Caco-2 (cell line): ENCODE results near the gene FUT8. TPM values are rescaled to one million over a fixed set of nuclear protein-coding genes. Genes with fewer than 3 reads are reported as not detected.

Source experiments
- BruUV-seq: library from RNA; stranded (reverse); fragments of 400-500 nt; replicated peaks from 2 replicates; lab custom pipeline; 2021; lab: Mats Ljungman, UMichigan
- CTCF ChIA-PET: fragments of 300-600 bp; sonication (Branson Sonifier 250); formaldehyde crosslinking; loops from one replicate; lab custom pipeline; 2022; ENCODE audit warnings: antibody characterized with exemption; lab: Charles Lee
- POLR2A ChIA-PET: fragments of 300-600 bp; sonication (Branson Sonifier 250); formaldehyde crosslinking; loops from one replicate; lab custom pipeline; 2022; ENCODE audit warnings: antibody characterized with exemption; lab: Charles Lee
- DNase-seq, 2 experiments: peaks; one replicate each; pipeline versions ENCODE4 v3.0.0 to v3.0.0-alpha.2; 2020 to 2022
- H3K27me3 ChIP-seq: replicated peaks from 2 replicates; pipeline ENCODE4 v1.6.0; 2011; ENCODE audit warnings: low read length; ENCODE audit not compliant: control insufficient read depth, insufficient read depth
- H3K36me3 ChIP-seq: 2 replicates; pipeline ENCODE4 v1.5.1; 2011; ENCODE audit warnings: low read length; ENCODE audit not compliant: control insufficient read depth, insufficient read depth
- H3K4me1 ChIP-seq: fragments of 250-450 bp; sonication (Bioruptor Pico); 2 replicates; pipeline ENCODE4 v1.5.1; 2020; ENCODE audit warnings: mild to moderate bottlenecking
- H3K4me3 ChIP-seq: 2 replicates; pipeline ENCODE4 v1.5.1; 2011; ENCODE audit warnings: low read depth, mild to moderate bottlenecking, control low read depth, low read length
- H3K9me3 ChIP-seq: fragments of 250-450 bp; sonication (Bioruptor Pico); 2 replicates; pipeline ENCODE4 v1.5.1; 2020; ENCODE audit warnings: mild to moderate bottlenecking, moderate library complexity
- H3K27ac Mint-ChIP-seq: one replicate; pipeline ENCODE4 v1.8.0; 2022; ENCODE audit warnings: mixed read lengths; ENCODE audit not compliant: unreplicated experiment
- H3K27me3 Mint-ChIP-seq: one replicate; pipeline ENCODE4 v1.8.0; 2022; ENCODE audit warnings: mixed read lengths; ENCODE audit not compliant: insufficient read depth, unreplicated experiment
- H3K36me3 Mint-ChIP-seq: one replicate; pipeline ENCODE4 v1.8.0; 2022; ENCODE audit warnings: mild to moderate bottlenecking, mixed read lengths; ENCODE audit not compliant: insufficient read depth, unreplicated experiment
- H3K4me1 Mint-ChIP-seq: one replicate; pipeline ENCODE4 v1.8.0; 2022; ENCODE audit warnings: low read depth, mixed read lengths; ENCODE audit not compliant: unreplicated experiment
- H3K4me3 Mint-ChIP-seq: one replicate; pipeline ENCODE4 v1.8.0; 2022; ENCODE audit warnings: mild to moderate bottlenecking, moderate library complexity, mixed read lengths; ENCODE audit not compliant: unreplicated experiment
- H3K9me3 Mint-ChIP-seq: one replicate; pipeline ENCODE4 v1.8.0; 2022; ENCODE audit warnings: mixed read lengths; ENCODE audit not compliant: unreplicated experiment
- intact Hi-C: fragments of 100-400 bp; cut with micrococcal nuclease; formaldehyde crosslinking; loops from one replicate; pipeline ENCODE4 v1.10.0; 2022; ENCODE audit not compliant: unreplicated experiment
- total RNA-seq: library from RNA; stranded (reverse); gene quantifications from 2 replicates; pipeline ENCODE4 v1.2.3, GENCODE V29; 2022
- TF ChIP-seq, protein P1 (sequence below), 2 experiments: fragments of 200-600 bp in 1 of 2; IDR thresholded peaks; 1 replicate in 1 of 2; 2 replicates in 1 of 2; pipeline versions ENCODE4 v1.5.1 to v1.8.0; 2011 to 2022; ENCODE audit warnings: antibody characterized with exemption in 1 of 2, control low read depth in 1 of 2, inconsistent platforms in 1 of 2, low read depth in 1 of 2, low read length in 1 of 2, mild to moderate bottlenecking in 1 of 2, moderate library complexity in 1 of 2; ENCODE audit not compliant: insufficient read depth in 1 of 2, severe bottlenecking in 1 of 2, unreplicated experiment in 1 of 2

Gene FUT8
- total RNA-seq, 1 experiment from 2014 or later, result 67.1 TPM

DNA sequence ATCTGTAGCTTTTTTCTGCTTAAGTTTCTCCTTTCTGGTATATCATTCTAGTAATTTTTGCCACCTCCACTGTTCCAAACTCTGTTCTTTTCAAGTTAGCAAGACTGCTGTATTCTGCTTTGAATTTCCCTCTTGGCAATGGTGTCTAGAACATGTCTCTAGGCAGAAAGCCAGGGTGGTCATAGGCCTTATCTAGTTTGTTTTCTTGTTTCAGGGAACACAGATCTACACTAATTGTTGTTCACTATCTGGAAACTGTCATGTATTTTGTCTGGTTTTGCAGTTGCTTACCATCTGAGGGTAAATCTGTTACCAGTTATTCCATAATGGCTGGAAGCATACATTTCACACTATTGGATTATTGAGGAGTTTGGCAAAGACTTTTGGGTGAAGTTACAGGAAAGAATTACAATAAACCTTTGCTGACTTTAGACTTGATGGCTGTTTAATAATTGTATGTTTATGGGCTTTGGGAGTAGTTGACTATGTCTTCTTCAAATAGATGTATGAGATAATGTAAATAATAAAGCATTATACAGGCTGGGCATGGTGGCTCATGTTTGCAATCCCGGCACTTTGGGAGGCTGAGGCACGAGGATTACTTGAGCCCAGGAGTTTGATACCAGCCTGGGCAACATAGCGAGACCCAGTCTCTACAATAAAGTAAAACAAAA is 41.4 kb downstream of the FUT8 start:
- H3K36me3 Mint-ChIP-seq, result peaks cover 21% of the 10 kb centered on the region
- TF ChIP-seq, protein P1, sequence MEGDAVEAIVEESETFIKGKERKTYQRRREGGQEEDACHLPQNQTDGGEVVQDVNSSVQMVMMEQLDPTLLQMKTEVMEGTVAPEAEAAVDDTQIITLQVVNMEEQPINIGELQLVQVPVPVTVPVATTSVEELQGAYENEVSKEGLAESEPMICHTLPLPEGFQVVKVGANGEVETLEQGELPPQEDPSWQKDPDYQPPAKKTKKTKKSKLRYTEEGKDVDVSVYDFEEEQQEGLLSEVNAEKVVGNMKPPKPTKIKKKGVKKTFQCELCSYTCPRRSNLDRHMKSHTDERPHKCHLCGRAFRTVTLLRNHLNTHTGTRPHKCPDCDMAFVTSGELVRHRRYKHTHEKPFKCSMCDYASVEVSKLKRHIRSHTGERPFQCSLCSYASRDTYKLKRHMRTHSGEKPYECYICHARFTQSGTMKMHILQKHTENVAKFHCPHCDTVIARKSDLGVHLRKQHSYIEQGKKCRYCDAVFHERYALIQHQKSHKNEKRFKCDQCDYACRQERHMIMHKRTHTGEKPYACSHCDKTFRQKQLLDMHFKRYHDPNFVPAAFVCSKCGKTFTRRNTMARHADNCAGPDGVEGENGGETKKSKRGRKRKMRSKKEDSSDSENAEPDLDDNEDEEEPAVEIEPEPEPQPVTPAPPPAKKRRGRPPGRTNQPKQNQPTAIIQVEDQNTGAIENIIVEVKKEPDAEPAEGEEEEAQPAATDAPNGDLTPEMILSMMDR (IDR thresholded peaks at IDR 0.05; ENCODE audit: insufficient read depth in 1 of 2, low read depth in 1 of 2, low read length in 1 of 2, severe bottlenecking in 1 of 2, unreplicated experiment in 1 of 2), result no peak
- no peak overlapping the region for H3K4me3 Mint-ChIP-seq
- no peak for DNase-seq
- peaks cover 6% of the 10 kb centered on the region for H3K4me1 Mint-ChIP-seq
- H3K27ac Mint-ChIP-seq, result no peak overlapping the region
- intact Hi-C loops, result no loop called here
- H3K9me3 Mint-ChIP-seq, result no peaks in the 10 kb centered on the region
- CTCF ChIA-PET, result interaction anchor here (0.7 kb wide), 1 partner anchor 100 kb away, joined by 3 read pairs; no protein-coding TSS in a partner anchor
- no peaks in the 10 kb centered on the region for H3K27me3 Mint-ChIP-seq
- POLR2A ChIA-PET, result no interaction called here
- no peaks in the 10 kb centered on the region for H3K4me1 ChIP-seq
- BruUV-seq, result no TSS peak
- H3K36me3 ChIP-seq, result no peaks in the 10 kb centered on the region; the same call in 1 of the 2 replicates
- H3K27me3 ChIP-seq, result no peaks in the 10 kb centered on the region
- peaks cover 4% of the 10 kb centered on the region for H3K9me3 ChIP-seq
- H3K4me3 ChIP-seq, result no peak overlapping the region

- Histone ChIP-seq H3K9me3 (peaks cover 4% of the 10 kb centered on the region), H3K4me3 (no peak overlapping the region), H3K4me1 (no peaks in the 10 kb centered on the region), H3K27me3 (no peaks in the 10 kb centered on the region), H3K36me3 (no peaks in the 10 kb centered on the region; the same call in 1 of the 2 replicates)
- Mint-ChIP-seq H3K36me3 (peaks cover 22% of the 10 kb centered on the region), H3K27me3 (no peaks in the 10 kb centered on the region), H3K4me3 (no peak overlapping the region), H3K27ac (no peak overlapping the region), H3K9me3 (no peaks in the 10 kb centered on the region), H3K4me1 (peaks cover 6% of the 10 kb centered on the region)
- intact Hi-C loops, result no loop called here
- CTCF ChIA-PET, result no interaction called here
- BruUV-seq, result no TSS peak
- POLR2A ChIA-PET, result no interaction called here
- TF ChIP-seq, protein P1 (IDR thresholded peaks at IDR 0.05; ENCODE audit: insufficient read depth in 1 of 2, low read depth in 1 of 2, low read length in 1 of 2, severe bottlenecking in 1 of 2, unreplicated experiment in 1 of 2), result no peak
- DNase-seq, result no peak
These were observed 43.7 kb downstream of the FUT8 start for GRCh38 chr14:65456247-65456646.

DNA sequence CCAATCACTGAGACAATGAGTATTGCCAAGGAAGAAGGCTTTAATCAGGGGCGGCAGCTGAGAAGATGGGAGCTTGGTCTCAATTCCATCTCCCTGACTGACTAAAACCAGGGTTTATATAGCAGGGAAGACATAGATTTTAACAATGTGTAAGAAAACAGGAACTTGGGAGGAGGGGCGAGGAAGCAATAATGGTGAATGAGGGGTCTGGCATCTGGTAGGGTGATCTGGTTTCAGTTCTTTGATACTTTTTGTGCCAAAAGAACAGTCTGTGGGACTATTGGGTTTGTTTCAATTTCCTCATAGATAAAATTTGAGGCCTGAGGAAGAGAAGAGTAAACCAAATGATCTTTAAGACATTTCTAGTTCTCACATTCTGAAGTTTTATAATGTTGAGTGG is 49.2 kb downstream of the FUT8 start:
- no peak overlapping the region for H3K4me3 Mint-ChIP-seq
- no peaks in the 10 kb centered on the region for H3K27me3 Mint-ChIP-seq
- H3K36me3 ChIP-seq, result no peaks in the 10 kb centered on the region
- no peak overlapping the region for H3K27ac Mint-ChIP-seq
- ChIA-PET CTCF (no interaction called here), POLR2A (no interaction called here)
- no peaks in the 10 kb centered on the region for H3K9me3 ChIP-seq
- H3K4me1 ChIP-seq, result no peaks in the 10 kb centered on the region
- no peaks in the 10 kb centered on the region for H3K27me3 ChIP-seq
- no peak overlapping the region for H3K4me3 ChIP-seq
- no peaks in the 10 kb centered on the region for H3K9me3 Mint-ChIP-seq
- intact Hi-C loops, result no loop called here
- DNase-seq, result no peak
- TF ChIP-seq, protein P1 (IDR thresholded peaks at IDR 0.05; ENCODE audit: insufficient read depth in 1 of 2, low read depth in 1 of 2, low read length in 1 of 2, severe bottlenecking in 1 of 2, unreplicated experiment in 1 of 2), result no peak
- no TSS peak for BruUV-seq
- no peaks in the 10 kb centered on the region for H3K4me1 Mint-ChIP-seq
- H3K36me3 Mint-ChIP-seq, result peaks cover 17% of the 10 kb centered on the region
